Parathyroid adenoma (tissue), 2 donors: ENCODE results near the gene CAV3.

Source experiments
- H2AFZ ChIP-seq: fragments of 300-600 bp; sonication (generic); one replicate; pipeline ENCODE4 v1.7.0; 2017; ENCODE audit warnings: antibody characterized with exemption, mild to moderate bottlenecking
- H3K27ac ChIP-seq: fragments of 300-600 bp; sonication (generic); one replicate; pipeline ENCODE4 v1.7.0; 2017
- H3K27me3 ChIP-seq: fragments of 300-600 bp; sonication (generic); one replicate; pipeline ENCODE4 v1.7.0; 2017; ENCODE audit warnings: low read length; ENCODE audit not compliant: control insufficient read depth, insufficient read depth
- H3K36me3 ChIP-seq: fragments of 300-600 bp; sonication (generic); one replicate; pipeline ENCODE4 v1.7.0; 2017; ENCODE audit warnings: low read length; ENCODE audit not compliant: control insufficient read depth, insufficient read depth
- H3K4me1 ChIP-seq: fragments of 300-600 bp; sonication (generic); one replicate; pipeline ENCODE4 v1.7.0; 2017; ENCODE audit warnings: control low read depth
- H3K4me2 ChIP-seq: fragments of 300-600 bp; sonication (generic); one replicate; pipeline ENCODE4 v1.7.0; 2017; ENCODE audit warnings: low read length
- H3K4me3 ChIP-seq: fragments of 300-600 bp; sonication (generic); one replicate; pipeline ENCODE4 v1.7.0; 2017; ENCODE audit warnings: low read depth, low read length
- H3K79me2 ChIP-seq: fragments of 300-600 bp; sonication (generic); one replicate; pipeline ENCODE4 v1.7.0; 2017; ENCODE audit warnings: control low read depth
- H3K9ac ChIP-seq: fragments of 300-600 bp; sonication (generic); one replicate; pipeline ENCODE4 v1.7.0; 2017; ENCODE audit warnings: mild to moderate bottlenecking
- H3K9me3 ChIP-seq: fragments of 300-600 bp; sonication (generic); one replicate; pipeline ENCODE4 v1.7.0; 2017; ENCODE audit warnings: low read length; ENCODE audit not compliant: control insufficient read depth
- TF ChIP-seq, protein P1 (sequence below): fragments of 300-600 bp; sonication (generic); IDR thresholded peaks from one replicate; pipeline ENCODE4 v1.7.0; 2017; ENCODE audit warnings: antibody characterized with exemption, mild to moderate bottlenecking
- donor health status: primary hyperparathyroidism.

The CAV3 gene

DNA sequence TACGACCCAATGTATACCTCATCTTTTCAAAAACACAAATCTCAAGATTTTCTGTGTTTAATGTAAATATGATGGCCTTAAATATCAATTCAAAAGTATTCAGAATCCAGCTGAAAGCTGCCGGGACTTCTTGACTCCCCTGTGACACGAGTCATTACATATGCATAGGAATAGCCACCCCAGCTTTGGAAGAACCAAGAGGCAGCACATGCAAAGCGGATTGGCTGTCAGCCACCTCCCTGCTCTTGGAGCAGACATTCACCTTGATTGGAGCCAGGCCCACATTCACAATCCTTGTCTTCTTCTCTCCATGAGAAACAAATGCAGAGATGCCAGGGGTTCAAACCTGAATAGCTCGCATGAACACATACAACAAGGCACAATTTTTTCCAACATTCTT lies 10.8 kb upstream of the CAV3 start:
- H3K9ac ChIP-seq = no peak overlapping the region
- H3K27me3 ChIP-seq = no peaks in the 10 kb centered on the region
- no peaks in the 10 kb centered on the region for H3K79me2 ChIP-seq
- no peak overlapping the region for H3K27ac ChIP-seq
- no peaks in the 10 kb centered on the region for H3K36me3 ChIP-seq
- H3K4me1 ChIP-seq = no peaks in the 10 kb centered on the region
- no peaks in the 10 kb centered on the region for H3K9me3 ChIP-seq
- H3K4me2 ChIP-seq = no peak overlapping the region
- no peak overlapping the region for H2AFZ ChIP-seq
- TF ChIP-seq, protein P1, sequence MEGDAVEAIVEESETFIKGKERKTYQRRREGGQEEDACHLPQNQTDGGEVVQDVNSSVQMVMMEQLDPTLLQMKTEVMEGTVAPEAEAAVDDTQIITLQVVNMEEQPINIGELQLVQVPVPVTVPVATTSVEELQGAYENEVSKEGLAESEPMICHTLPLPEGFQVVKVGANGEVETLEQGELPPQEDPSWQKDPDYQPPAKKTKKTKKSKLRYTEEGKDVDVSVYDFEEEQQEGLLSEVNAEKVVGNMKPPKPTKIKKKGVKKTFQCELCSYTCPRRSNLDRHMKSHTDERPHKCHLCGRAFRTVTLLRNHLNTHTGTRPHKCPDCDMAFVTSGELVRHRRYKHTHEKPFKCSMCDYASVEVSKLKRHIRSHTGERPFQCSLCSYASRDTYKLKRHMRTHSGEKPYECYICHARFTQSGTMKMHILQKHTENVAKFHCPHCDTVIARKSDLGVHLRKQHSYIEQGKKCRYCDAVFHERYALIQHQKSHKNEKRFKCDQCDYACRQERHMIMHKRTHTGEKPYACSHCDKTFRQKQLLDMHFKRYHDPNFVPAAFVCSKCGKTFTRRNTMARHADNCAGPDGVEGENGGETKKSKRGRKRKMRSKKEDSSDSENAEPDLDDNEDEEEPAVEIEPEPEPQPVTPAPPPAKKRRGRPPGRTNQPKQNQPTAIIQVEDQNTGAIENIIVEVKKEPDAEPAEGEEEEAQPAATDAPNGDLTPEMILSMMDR = no peak
- H3K4me3 ChIP-seq = no peak overlapping the region

DNA sequence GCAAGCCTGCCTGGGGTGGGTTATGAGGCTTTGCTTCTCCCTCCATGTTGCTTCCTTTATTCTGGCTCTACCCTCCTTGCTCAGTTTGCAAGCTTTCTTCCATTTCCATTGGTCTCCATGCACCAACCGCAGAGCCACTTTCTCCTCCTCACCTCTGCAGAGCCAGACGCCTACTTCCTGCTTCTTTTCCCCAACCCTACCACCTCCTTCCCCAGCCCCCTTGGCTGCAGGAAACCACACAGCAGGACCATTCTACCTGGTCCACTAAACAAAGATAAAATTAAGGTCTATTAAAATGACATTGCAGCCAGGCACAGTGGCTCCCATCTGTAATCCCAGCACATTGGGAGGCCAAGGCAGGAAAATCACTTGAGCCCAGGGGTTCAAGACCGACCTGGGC lies 10.0 kb upstream of the CAV3 start:
- no peaks in the 10 kb centered on the region for H3K4me1 ChIP-seq
- no peak overlapping the region for H2AFZ ChIP-seq
- no peak overlapping the region for H3K9ac ChIP-seq

DNA sequence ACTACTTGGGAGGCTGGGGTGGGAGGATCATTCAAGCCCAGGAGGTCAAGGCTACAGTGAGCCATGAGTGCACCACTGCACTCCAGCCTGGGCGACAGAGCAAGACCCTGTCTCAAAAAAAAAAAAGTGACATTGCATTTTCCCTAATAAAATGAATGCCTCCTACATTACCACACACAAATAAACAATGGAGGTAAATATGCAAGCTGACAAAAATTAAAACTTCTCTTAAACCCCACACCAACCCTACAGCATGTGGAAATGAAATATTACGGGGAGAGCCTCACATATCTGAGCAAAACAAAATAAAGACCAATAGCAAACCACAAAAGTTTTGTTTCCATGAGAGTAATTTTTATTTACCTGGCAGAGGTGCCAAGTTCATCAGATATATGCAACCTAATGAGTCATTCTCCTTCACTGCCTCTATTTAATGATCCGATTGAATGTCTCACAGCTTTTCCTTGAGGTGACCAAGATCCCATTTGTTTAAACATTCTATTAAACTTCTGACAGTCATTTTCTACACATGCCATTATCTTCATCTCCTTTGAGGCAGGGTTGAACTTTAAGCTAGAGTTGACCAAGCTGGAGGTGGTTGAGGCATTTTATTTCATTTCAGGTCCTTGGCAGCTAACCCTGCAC lies 9.4 kb upstream of the CAV3 start:
- Histone ChIP-seq H3K4me3 (no peak overlapping the region), H3K4me2 (no peak overlapping the region), H3K79me2 (no peaks in the 10 kb centered on the region), H2AFZ (no peak overlapping the region), H3K27me3 (no peaks in the 10 kb centered on the region), H3K9ac (no peak overlapping the region), H3K27ac (no peak overlapping the region), H3K9me3 (no peaks in the 10 kb centered on the region), H3K36me3 (no peaks in the 10 kb centered on the region), H3K4me1 (no peaks in the 10 kb centered on the region)
- TF ChIP-seq, protein P1 = no peak

More for the DNA sequence above, 10.0 kb upstream of the CAV3 start:
- Histone ChIP-seq H3K27ac (no peak overlapping the region), H3K4me3 (no peak overlapping the region), H3K79me2 (no peaks in the 10 kb centered on the region), H3K4me2 (no peak overlapping the region), H3K36me3 (no peaks in the 10 kb centered on the region), H3K27me3 (no peaks in the 10 kb centered on the region), H3K9me3 (no peaks in the 10 kb centered on the region)
- TF ChIP-seq, protein P1 = no peak

DNA sequence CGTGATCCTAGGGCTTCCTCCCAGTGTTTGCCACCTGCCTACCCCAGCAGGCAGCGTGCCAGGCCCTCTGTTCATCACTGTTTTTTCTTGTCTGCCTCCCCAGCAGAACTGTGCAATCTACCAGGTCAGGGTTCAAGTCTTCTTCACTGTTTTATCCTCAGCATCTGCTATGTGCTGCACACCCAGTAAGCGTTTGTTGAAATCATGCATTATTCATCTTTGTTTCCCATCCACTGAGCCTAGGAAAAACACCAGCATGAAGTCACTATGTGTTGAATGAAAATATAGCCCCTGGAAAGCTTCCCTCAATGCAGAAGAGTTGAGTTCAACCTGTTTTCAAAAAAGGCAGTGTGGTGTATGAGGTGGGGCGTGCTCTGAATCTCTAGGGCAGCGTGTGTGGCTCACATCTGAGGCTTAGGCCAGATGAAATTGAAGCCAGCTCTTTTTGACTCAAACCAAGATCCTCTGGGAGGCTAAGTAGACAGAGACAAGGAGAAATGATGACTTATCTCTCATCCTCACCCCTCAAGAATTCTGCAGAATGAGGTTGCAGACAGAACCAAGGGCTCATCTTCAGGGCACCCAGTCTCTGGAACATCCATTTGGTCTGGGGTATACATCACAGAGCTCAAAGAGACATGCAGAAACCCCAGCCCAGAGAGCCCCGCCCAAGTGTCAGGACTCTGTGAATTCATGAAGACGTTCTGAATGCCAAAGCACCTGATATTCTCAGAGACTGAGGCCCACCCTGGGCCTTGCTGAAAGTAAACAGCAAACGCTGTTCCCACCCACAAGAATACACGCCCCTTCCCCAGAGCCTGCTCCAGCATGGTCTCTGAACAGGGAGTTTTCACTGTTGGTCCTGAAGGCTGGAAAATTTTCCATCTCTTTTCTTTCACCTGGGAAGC lies 5.7 kb upstream of the CAV3 start:
- TF ChIP-seq, protein P1 = no peak
- Histone ChIP-seq H3K27ac (no peak overlapping the region), H2AFZ (no peak overlapping the region), H3K4me1 (no peaks in the 10 kb centered on the region), H3K9me3 (no peaks in the 10 kb centered on the region), H3K27me3 (no peaks in the 10 kb centered on the region), H3K9ac (no peak overlapping the region), H3K36me3 (no peaks in the 10 kb centered on the region), H3K4me2 (no peak overlapping the region), H3K4me3 (no peak overlapping the region), H3K79me2 (no peaks in the 10 kb centered on the region)
